GM10248 (cell line): ENCODE results near the gene ST6GALNAC3.
"Not testable (repeated sequence)": the region's sequence is repeated elsewhere in the genome, so short reads cannot be mapped to it uniquely, and the experiment has no call there.

ENCODE experiments used
- CTCF ChIA-PET: fragments of 300-600 bp; sonication (Branson Sonifier 250); formaldehyde crosslinking; extraction: SDS; loops from one replicate; lab custom pipeline; 2021; ENCODE audit warnings: antibody characterized with exemption; lab: Yijun Ruan, JAX
- POLR2A ChIA-PET: fragments of 350-650 bp; sonication (Branson Sonifier 250); formaldehyde crosslinking; extraction: SDS; loops from one replicate; lab custom pipeline; 2020; ENCODE audit warnings: antibody characterized with exemption; lab: Yijun Ruan, JAX
- DNase-seq: peaks from one replicate; pipeline ENCODE4 v3.0.0; 2012; ENCODE audit errors: extremely low spot score
- TF ChIP-seq, protein P1 (sequence below): IDR thresholded peaks from 2 replicates; pipeline ENCODE4 v1.5.1; 2012; ENCODE audit warnings: mild to moderate bottlenecking, low read depth; ENCODE audit errors: extremely low read depth, missing control alignments, control extremely low read depth

Gene ST6GALNAC3

DNA sequence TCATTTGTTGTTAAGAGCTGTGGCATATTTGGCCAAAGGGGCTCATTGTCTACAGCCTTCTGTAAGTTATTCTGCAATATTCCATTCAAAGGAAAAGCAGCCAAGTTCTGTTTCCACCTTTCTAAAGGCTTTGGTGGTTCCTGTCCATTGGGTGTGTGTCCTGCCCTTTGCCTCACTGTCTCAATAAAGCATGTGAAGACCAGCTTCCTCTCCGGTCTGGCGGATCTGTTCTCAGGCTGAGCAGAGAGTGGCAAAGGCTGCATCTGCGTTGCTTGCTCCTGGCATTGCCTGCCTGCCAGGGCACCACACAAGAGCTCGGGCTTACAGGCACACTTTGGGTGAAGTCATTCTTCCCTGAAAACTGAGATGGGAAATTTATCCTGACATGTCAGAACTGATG lies 34.9 kb downstream of the ST6GALNAC3 start:
- CTCF ChIA-PET: no interaction called here
- TF ChIP-seq, protein P1, sequence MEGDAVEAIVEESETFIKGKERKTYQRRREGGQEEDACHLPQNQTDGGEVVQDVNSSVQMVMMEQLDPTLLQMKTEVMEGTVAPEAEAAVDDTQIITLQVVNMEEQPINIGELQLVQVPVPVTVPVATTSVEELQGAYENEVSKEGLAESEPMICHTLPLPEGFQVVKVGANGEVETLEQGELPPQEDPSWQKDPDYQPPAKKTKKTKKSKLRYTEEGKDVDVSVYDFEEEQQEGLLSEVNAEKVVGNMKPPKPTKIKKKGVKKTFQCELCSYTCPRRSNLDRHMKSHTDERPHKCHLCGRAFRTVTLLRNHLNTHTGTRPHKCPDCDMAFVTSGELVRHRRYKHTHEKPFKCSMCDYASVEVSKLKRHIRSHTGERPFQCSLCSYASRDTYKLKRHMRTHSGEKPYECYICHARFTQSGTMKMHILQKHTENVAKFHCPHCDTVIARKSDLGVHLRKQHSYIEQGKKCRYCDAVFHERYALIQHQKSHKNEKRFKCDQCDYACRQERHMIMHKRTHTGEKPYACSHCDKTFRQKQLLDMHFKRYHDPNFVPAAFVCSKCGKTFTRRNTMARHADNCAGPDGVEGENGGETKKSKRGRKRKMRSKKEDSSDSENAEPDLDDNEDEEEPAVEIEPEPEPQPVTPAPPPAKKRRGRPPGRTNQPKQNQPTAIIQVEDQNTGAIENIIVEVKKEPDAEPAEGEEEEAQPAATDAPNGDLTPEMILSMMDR: no peak

DNA sequence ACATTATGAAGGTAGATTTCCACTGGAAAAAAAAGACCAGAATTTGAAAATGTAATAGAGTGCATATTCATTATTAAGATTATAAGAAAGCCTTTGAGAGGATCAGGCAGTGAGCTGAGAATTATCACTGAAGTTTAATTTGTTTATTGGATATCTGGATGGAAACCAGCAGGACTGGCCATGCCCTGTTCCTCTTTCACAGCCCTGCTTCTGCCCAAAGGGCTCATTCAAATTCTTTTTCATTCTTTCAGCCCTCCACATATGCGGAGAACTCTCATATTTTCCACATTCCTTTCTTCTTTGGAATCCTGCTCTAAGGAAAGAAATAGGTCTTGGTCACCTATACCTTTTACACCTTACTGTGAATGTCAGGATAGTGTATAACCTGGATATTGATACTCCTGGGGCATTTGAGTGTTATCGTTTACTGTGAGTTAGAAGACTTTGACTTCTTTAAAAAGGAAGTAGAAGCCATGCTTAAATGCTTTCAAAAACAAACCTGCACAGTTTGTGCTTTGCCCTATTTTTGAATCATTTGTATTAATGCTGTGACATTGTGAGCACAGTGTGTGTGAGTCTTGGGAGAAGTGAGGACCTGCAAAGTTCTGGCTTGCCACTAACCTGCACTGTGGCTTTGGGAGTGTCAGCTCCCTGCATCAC lies 35.5 kb downstream of the ST6GALNAC3 start:
- CTCF ChIA-PET: no interaction called here
- POLR2A ChIA-PET: no interaction called here
- TF ChIP-seq, protein P1: no peak
- no peak for DNase-seq

More for the DNA sequence above, 34.9 kb downstream of the ST6GALNAC3 start:
- POLR2A ChIA-PET: no interaction called here
- no peak for DNase-seq

DNA sequence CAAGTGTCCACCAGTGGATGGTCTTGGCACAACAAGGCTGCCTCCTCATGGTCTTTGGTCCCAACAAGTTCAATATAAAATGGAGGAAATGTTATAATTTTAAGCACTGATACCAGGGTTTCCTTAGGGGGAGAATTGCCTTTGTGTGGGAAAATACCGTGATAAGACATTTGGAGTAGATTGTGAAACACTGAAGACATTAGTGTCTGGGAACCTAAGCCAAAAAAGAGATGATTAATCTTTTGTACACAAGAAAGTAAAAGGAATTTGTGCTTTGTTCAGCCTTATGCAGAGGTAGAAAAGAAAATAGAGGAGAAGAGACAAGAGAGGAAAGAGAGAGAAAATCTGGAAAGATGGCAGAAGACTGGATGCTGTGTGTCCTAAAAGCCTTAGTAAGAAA lies 36.1 kb downstream of the ST6GALNAC3 start:
- CTCF ChIA-PET: no interaction called here
- TF ChIP-seq, protein P1: no peak
- POLR2A ChIA-PET: no interaction called here
- DNase-seq: no peak

DNA sequence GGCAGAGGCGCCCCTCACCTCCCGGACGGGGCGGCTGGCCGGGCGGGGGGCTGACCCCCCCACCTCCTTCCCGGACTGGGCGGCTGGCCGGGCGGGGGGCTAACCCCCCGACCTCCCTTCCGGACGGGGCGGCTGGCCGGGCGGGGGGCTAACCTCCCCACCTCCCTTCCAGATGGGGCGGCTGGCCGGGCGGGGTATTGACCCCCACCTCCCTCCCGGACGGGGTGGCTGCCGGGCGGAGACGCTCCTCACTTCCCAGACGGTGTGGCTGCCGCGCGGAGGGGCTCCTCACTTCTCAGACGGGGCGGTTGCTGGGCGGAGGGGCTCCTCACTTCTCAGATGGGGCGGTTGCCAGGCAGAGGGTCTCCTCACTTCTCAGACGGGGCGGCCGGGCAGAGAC lies 37.8 kb downstream of the ST6GALNAC3 start:
- POLR2A ChIA-PET, DNase-seq, CTCF ChIA-PET: not testable (repeated sequence)

DNA sequence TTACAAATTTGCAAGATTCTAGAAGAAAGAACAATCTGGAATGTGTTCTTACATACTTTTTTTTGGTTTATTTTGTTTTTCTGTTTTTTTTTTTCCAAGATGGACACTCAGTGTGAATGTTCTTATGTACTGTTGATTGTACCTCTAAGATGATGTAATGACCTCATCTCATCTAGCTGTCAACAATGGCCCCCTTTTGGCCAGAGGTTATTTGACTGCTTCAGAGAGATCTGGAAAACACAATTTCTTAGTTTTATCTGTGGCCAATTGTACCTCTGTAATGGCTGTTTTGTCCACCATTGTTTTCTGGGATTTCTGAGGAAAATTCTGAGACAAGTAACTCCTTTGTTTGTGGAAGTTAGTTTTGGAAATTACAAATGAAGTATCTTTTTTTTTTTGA lies 38.9 kb downstream of the ST6GALNAC3 start:
- DNase-seq: no peak
- ChIA-PET POLR2A (no interaction called here), CTCF (no interaction called here)
- TF ChIP-seq, protein P1: no peak

DNA sequence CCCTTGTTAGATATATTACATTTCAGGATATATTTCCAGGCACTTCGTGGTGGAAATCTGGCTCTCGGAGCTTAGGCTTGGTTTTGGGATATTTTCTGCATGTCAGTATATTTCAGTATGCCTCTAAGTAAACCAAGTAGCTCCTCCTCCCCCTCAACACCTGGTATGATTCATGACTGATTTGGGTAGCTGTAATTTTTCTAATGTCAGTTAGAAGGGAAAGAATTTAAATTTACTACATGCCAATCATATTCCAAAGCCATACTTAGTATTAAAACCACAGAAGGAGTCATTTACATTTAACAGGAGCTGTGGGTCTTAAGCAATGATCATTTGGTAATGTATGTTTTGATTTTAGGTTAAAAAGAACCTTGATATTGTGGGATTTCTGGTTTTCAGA lies 40.6 kb downstream of the ST6GALNAC3 start:
- TF ChIP-seq, protein P1: no peak
- ChIA-PET CTCF (interaction anchor here (1.1 to 1.5 kb wide), 2 partner anchors 16 to 30 kb away, joined by 3 read pairs; no protein-coding TSS in a partner anchor), POLR2A (no interaction called here)
- no peak for DNase-seq

DNA sequence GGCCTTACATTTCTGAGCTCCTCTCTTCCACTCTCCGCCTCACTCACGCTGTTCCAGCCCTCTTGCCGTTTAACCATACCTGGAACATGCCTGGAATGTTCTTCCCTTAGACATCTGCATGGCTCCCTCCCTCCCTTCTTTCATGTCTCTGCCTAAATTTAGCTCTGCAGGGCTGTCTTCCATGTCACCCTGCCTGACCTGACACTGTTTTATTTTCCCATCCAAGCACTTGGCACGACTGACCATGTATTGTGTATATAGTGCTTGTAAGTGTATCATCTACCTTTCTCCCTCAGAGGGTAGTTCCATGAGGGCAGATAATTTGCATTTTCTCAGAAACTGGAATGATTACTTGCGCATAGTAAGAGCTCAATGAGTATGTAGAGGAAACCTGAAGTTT lies 47.3 kb downstream of the ST6GALNAC3 start:
- DNase-seq: no peak
- ChIA-PET CTCF (interaction anchor here (1.0 to 1.6 kb wide), 7 partner anchors 11 to 131 kb away, joined by 3 to 6 read pairs (median 3); no protein-coding TSS in a partner anchor), POLR2A (no interaction called here)
- TF ChIP-seq, protein P1: no peak
